GM23338 (cell line): ENCODE measurements around the gene GMPR.

Experiments
- CREB1 ChIP-seq: fragments of 250-450 bp; sonication (Bioruptor Pico); IDR thresholded peaks from 2 replicates; pipeline ENCODE4 v1.5.0; 2020; ENCODE audit warnings: low read depth, mild to moderate bottlenecking, moderate library complexity
- EZH2 ChIP-seq: fragments of 200-600 bp; sonication (generic); IDR thresholded peaks from one replicate; pipeline ENCODE4 v1.8.0; 2017; ENCODE audit warnings: antibody characterized with exemption, mild to moderate bottlenecking, low read depth; ENCODE audit not compliant: unreplicated experiment
- EZH2phosphoT487 ChIP-seq: fragments of 200-600 bp; sonication (generic); IDR thresholded peaks from one replicate; pipeline ENCODE4 v1.8.1; 2018; ENCODE audit warnings: antibody characterized with exemption; ENCODE audit not compliant: unreplicated experiment
- JUNB ChIP-seq: IDR thresholded peaks from one replicate; pipeline ENCODE4 v1.6.1; 2016; ENCODE audit warnings: antibody characterized with exemption; ENCODE audit not compliant: unreplicated experiment
- NANOG ChIP-seq: IDR thresholded peaks from 2 replicates; pipeline ENCODE4 v1.6.1; 2016; ENCODE audit warnings: antibody characterized with exemption, borderline replicate concordance
- POLR2AphosphoS5 ChIP-seq: IDR thresholded peaks from 2 replicates; pipeline ENCODE4 v1.6.1; 2016; ENCODE audit warnings: antibody characterized with exemption, low read depth
- STAT1 ChIP-seq: IDR thresholded peaks from one replicate; pipeline ENCODE4 v1.6.1; 2016; ENCODE audit warnings: antibody characterized with exemption; ENCODE audit not compliant: unreplicated experiment
- ZNF114 ChIP-seq: fragments of 250-450 bp; sonication (Bioruptor Pico); IDR thresholded peaks from 2 replicates; pipeline ENCODE4 v1.5.0; 2020; ENCODE audit warnings: mild to moderate bottlenecking, moderate library complexity
- ZNF331 ChIP-seq: fragments of 250-450 bp; sonication (Bioruptor Pico); IDR thresholded peaks from 2 replicates; pipeline ENCODE4 v1.5.0; 2020; ENCODE audit warnings: low read depth, mild to moderate bottlenecking, moderate library complexity
- TF ChIP-seq, protein P1 (sequence below): IDR thresholded peaks from 2 replicates; pipeline ENCODE4 v1.6.1; 2016; ENCODE audit warnings: antibody characterized with exemption
- TF ChIP-seq, protein P2 (sequence below), 2 experiments: fragments of 200-600 bp in 1 of 2; sonication (generic) in 1 of 2; conservative IDR thresholded peaks; 2 replicates each; pipeline versions ENCODE4 v1.5.1 to v1.6.1; 2016 to 2017; ENCODE audit warnings: antibody characterized with exemption in 2 of 2, low read depth in 2 of 2, mild to moderate bottlenecking in 2 of 2, moderate library complexity in 1 of 2
- TF ChIP-seq, protein P3 (sequence below): IDR thresholded peaks from one replicate; pipeline ENCODE4 v1.6.1; 2018; ENCODE audit warnings: antibody characterized with exemption; ENCODE audit not compliant: unreplicated experiment

DNA sequence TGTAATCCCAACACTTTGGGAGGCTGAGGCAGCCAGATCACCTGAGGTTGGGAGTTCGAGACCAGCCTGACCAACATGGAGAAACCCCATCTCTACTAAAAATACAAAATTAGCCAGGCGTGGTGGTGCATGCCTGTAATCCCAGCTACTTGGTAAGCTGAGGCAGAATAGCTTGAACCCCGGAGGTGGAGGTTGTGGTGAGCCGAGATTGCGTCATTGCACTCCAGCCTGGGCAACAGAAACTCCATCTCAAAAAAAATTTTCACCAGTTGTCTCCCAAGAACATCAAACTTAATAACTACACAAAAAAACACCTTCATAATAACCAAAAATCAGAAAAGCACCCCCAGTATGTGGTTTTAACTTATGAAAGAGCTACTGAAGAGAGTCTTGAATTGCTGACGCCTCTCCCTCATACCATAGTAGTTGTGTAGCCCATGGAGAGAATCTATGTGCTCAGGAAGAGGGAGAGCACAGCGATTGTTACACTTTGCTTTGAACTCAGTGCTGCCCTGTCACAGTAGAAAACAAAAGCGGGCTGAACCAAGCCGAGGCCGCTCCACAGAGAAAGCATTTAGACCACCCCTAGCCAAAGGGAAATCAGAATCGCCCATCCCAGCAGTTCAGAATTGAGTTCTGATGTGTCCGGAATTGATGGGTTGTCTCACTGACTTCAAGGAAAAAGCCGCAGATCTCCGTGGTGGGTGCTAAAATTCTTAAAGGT, 42.0 kb upstream of the GMPR start:
- TF ChIP-seq, protein P1, sequence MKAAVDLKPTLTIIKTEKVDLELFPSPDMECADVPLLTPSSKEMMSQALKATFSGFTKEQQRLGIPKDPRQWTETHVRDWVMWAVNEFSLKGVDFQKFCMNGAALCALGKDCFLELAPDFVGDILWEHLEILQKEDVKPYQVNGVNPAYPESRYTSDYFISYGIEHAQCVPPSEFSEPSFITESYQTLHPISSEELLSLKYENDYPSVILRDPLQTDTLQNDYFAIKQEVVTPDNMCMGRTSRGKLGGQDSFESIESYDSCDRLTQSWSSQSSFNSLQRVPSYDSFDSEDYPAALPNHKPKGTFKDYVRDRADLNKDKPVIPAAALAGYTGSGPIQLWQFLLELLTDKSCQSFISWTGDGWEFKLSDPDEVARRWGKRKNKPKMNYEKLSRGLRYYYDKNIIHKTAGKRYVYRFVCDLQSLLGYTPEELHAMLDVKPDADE: no peak
- TF ChIP-seq POLR2AphosphoS5 (no peak), EZH2phosphoT487 (no peak), NANOG (no peak), EZH2 (no peak), ZNF114 (CRISPR knock-in tag) (no peak), JUNB (no peak), ZNF331 (CRISPR knock-in tag) (no peak), CREB1 (CRISPR knock-in tag) (no peak), STAT1 (no peak)
- TF ChIP-seq, protein P2, sequence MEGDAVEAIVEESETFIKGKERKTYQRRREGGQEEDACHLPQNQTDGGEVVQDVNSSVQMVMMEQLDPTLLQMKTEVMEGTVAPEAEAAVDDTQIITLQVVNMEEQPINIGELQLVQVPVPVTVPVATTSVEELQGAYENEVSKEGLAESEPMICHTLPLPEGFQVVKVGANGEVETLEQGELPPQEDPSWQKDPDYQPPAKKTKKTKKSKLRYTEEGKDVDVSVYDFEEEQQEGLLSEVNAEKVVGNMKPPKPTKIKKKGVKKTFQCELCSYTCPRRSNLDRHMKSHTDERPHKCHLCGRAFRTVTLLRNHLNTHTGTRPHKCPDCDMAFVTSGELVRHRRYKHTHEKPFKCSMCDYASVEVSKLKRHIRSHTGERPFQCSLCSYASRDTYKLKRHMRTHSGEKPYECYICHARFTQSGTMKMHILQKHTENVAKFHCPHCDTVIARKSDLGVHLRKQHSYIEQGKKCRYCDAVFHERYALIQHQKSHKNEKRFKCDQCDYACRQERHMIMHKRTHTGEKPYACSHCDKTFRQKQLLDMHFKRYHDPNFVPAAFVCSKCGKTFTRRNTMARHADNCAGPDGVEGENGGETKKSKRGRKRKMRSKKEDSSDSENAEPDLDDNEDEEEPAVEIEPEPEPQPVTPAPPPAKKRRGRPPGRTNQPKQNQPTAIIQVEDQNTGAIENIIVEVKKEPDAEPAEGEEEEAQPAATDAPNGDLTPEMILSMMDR (conservative IDR thresholded peaks at IDR 0.05; ENCODE audit: low read depth in 2 of 2): no peak
- TF ChIP-seq, protein P3, sequence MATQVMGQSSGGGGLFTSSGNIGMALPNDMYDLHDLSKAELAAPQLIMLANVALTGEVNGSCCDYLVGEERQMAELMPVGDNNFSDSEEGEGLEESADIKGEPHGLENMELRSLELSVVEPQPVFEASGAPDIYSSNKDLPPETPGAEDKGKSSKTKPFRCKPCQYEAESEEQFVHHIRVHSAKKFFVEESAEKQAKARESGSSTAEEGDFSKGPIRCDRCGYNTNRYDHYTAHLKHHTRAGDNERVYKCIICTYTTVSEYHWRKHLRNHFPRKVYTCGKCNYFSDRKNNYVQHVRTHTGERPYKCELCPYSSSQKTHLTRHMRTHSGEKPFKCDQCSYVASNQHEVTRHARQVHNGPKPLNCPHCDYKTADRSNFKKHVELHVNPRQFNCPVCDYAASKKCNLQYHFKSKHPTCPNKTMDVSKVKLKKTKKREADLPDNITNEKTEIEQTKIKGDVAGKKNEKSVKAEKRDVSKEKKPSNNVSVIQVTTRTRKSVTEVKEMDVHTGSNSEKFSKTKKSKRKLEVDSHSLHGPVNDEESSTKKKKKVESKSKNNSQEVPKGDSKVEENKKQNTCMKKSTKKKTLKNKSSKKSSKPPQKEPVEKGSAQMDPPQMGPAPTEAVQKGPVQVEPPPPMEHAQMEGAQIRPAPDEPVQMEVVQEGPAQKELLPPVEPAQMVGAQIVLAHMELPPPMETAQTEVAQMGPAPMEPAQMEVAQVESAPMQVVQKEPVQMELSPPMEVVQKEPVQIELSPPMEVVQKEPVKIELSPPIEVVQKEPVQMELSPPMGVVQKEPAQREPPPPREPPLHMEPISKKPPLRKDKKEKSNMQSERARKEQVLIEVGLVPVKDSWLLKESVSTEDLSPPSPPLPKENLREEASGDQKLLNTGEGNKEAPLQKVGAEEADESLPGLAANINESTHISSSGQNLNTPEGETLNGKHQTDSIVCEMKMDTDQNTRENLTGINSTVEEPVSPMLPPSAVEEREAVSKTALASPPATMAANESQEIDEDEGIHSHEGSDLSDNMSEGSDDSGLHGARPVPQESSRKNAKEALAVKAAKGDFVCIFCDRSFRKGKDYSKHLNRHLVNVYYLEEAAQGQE: no peak
